ENCODE data around the gene AGFG2. TPM values are rescaled to one million over a fixed set of nuclear protein-coding genes. Genes with fewer than 3 reads are reported as not detected.
"Not testable (repeated sequence)": the region's sequence is repeated elsewhere in the genome, so short reads cannot be mapped to it uniquely, and the experiment has no call there.

AGFG2 gene
- total RNA-seq, 1 donor from 2014 or later = 112 TPM

- H3K9me3 Mint-ChIP-seq = no peaks in the 10 kb centered on the region
- peaks cover 52% of the 10 kb centered on the region for H3K36me3 Mint-ChIP-seq (ENCODE audit: low read depth)
- H3K4me1 Mint-ChIP-seq = peaks cover 68% of the 10 kb centered on the region
- peak overlapping the region; percentile 99 for H3K4me3 Mint-ChIP-seq
- intact Hi-C loops (cut with micrococcal nuclease) = loop anchor here (10.0 kb wide), 1 partner anchor 423 kb away; the partner anchor contains the start of gene MBLAC1
- no peak for DNase-seq
- no peaks in the 10 kb centered on the region for H3K27me3 Mint-ChIP-seq
- peak overlapping the region; percentile 99 for H3K27ac Mint-ChIP-seq
Measured at GRCh38 chr7:100547872-100548271, 8.9 kb downstream of the AGFG2 start.

GRCh38 chr7:100548446-100548845, 9.4 kb downstream of the AGFG2 start:
- Mint-ChIP-seq H3K4me1 (peaks cover 64% of the 10 kb centered on the region), H3K27ac (peak overlapping the region; percentile 99), H3K4me3 (peak overlapping the region; percentile 27), H3K36me3 (ENCODE audit: low read depth) (peaks cover 54% of the 10 kb centered on the region)
- intact Hi-C loops (cut with micrococcal nuclease) = loop anchor here (10.0 kb wide), 1 partner anchor 424 kb away; the partner anchor contains the start of gene MBLAC1
- H3K27me3 Mint-ChIP-seq, DNase-seq, H3K9me3 Mint-ChIP-seq: not testable (repeated sequence)

- H3K36me3 Mint-ChIP-seq (ENCODE audit: low read depth) = peaks cover 68% of the 10 kb centered on the region
- intact Hi-C loops (cut with micrococcal nuclease) = no loop called here
Measured at GRCh38 chr7:100552532-100552931, 13.5 kb downstream of the AGFG2 start.

GRCh38 chr7:100553032-100553431, 14.0 kb downstream of the AGFG2 start:
- DNase-seq = no peak
- peaks cover 28% of the 10 kb centered on the region for H3K4me1 Mint-ChIP-seq
- no peaks in the 10 kb centered on the region for H3K27me3 Mint-ChIP-seq
- no peak overlapping the region for H3K27ac Mint-ChIP-seq
- H3K4me3 Mint-ChIP-seq = no peak overlapping the region
- intact Hi-C loops (cut with micrococcal nuclease) = no loop called here
- peaks cover 65% of the 10 kb centered on the region for H3K36me3 Mint-ChIP-seq (ENCODE audit: low read depth)
- no peaks in the 10 kb centered on the region for H3K9me3 Mint-ChIP-seq

More at GRCh38 chr7:100552532-100552931, 13.5 kb downstream of the AGFG2 start:
- peak overlapping the region; percentile 65 for H3K27ac Mint-ChIP-seq
- peak overlapping the region; percentile 29 for H3K4me3 Mint-ChIP-seq
- H3K4me1 Mint-ChIP-seq = peaks cover 33% of the 10 kb centered on the region
- no peak for DNase-seq
- no peaks in the 10 kb centered on the region for H3K9me3 Mint-ChIP-seq
- no peaks in the 10 kb centered on the region for H3K27me3 Mint-ChIP-seq

- intact Hi-C loops (cut with micrococcal nuclease) = no loop called here
- no peaks in the 10 kb centered on the region for H3K27me3 Mint-ChIP-seq
- peak overlapping the region; percentile 23 for H3K27ac Mint-ChIP-seq
- no peak for DNase-seq
- H3K4me3 Mint-ChIP-seq = no peak overlapping the region
- peaks cover 21% of the 10 kb centered on the region for H3K4me1 Mint-ChIP-seq
- no peaks in the 10 kb centered on the region for H3K9me3 Mint-ChIP-seq
- H3K36me3 Mint-ChIP-seq (ENCODE audit: low read depth) = peaks cover 51% of the 10 kb centered on the region
Measured at GRCh38 chr7:100555701-100556100, 16.7 kb downstream of the AGFG2 start.

GRCh38 chr7:100556541-100556940, 17.5 kb downstream of the AGFG2 start:
- Mint-ChIP-seq H3K4me1 (peaks cover 21% of the 10 kb centered on the region), H3K9me3 (no peaks in the 10 kb centered on the region), H3K36me3 (ENCODE audit: low read depth) (peaks cover 51% of the 10 kb centered on the region), H3K4me3 (no peak overlapping the region), H3K27me3 (no peaks in the 10 kb centered on the region), H3K27ac (peak overlapping the region; percentile 58)
- intact Hi-C loops (cut with micrococcal nuclease) = no loop called here
- no peak for DNase-seq

- intact Hi-C loops (cut with micrococcal nuclease) = loop anchor here (1.0 to 2.0 kb wide), 3 partner anchors 9 to 90 kb away; no protein-coding TSS in a partner anchor
- Mint-ChIP-seq H3K27ac (no peak overlapping the region), H3K9me3 (no peaks in the 10 kb centered on the region), H3K4me3 (no peak overlapping the region), H3K36me3 (ENCODE audit: low read depth) (peaks cover 48% of the 10 kb centered on the region), H3K27me3 (no peaks in the 10 kb centered on the region), H3K4me1 (peaks cover 21% of the 10 kb centered on the region)
- DNase-seq = no peak
Measured at GRCh38 chr7:100559127-100559526, 20.1 kb downstream of the AGFG2 start.

GRCh38 chr7:100561491-100562194, 22.6 kb downstream of the AGFG2 start:
- peaks cover 35% of the 10 kb centered on the region for H3K36me3 Mint-ChIP-seq (ENCODE audit: low read depth)
- no peaks in the 10 kb centered on the region for H3K9me3 Mint-ChIP-seq
- H3K27ac Mint-ChIP-seq = no peak overlapping the region
- no peak for DNase-seq
- no peaks in the 10 kb centered on the region for H3K27me3 Mint-ChIP-seq
- no peak overlapping the region for H3K4me3 Mint-ChIP-seq
- intact Hi-C loops (cut with micrococcal nuclease) = no loop called here
- H3K4me1 Mint-ChIP-seq = peaks cover 13% of the 10 kb centered on the region

- no peak overlapping the region for H3K4me3 Mint-ChIP-seq
- H3K9me3 Mint-ChIP-seq = no peaks in the 10 kb centered on the region
- H3K36me3 Mint-ChIP-seq (ENCODE audit: low read depth) = peaks cover 29% of the 10 kb centered on the region
- peaks cover 13% of the 10 kb centered on the region for H3K4me1 Mint-ChIP-seq
- intact Hi-C loops (cut with micrococcal nuclease) = no loop called here
- no peak for DNase-seq
- no peaks in the 10 kb centered on the region for H3K27me3 Mint-ChIP-seq
- H3K27ac Mint-ChIP-seq = no peak overlapping the region
Measured at GRCh38 chr7:100562195-100563099, 23.4 kb downstream of the AGFG2 start.

- peaks cover 19% of the 10 kb centered on the region for H3K4me1 Mint-ChIP-seq
- H3K9me3 Mint-ChIP-seq = no peaks in the 10 kb centered on the region
- H3K27me3 Mint-ChIP-seq = no peaks in the 10 kb centered on the region
- no peak overlapping the region for H3K27ac Mint-ChIP-seq
- intact Hi-C loops (cut with micrococcal nuclease) = no loop called here
- DNase-seq = no peak
- no peak overlapping the region for H3K4me3 Mint-ChIP-seq
- H3K36me3 Mint-ChIP-seq (ENCODE audit: low read depth) = peaks cover 29% of the 10 kb centered on the region
Measured at GRCh38 chr7:100563100-100563564, 24.1 kb downstream of the AGFG2 start.

GRCh38 chr7:100563809-100564400, 24.9 kb downstream of the AGFG2 start:
- Mint-ChIP-seq H3K27me3 (no peaks in the 10 kb centered on the region), H3K4me3 (no peak overlapping the region), H3K27ac (peak overlapping the region; percentile 3), H3K36me3 (ENCODE audit: low read depth) (peaks cover 29% of the 10 kb centered on the region), H3K4me1 (peaks cover 23% of the 10 kb centered on the region), H3K9me3 (no peaks in the 10 kb centered on the region)
- peak; percentile 95 for DNase-seq
- intact Hi-C loops (cut with micrococcal nuclease) = loop anchor here (1.0 kb wide), 2 partner anchors 126 to 161 kb away; no protein-coding TSS in a partner anchor

GRCh38 chr7:100564405-100564804, 25.4 kb downstream of the AGFG2 start:
- H3K9me3 Mint-ChIP-seq, H3K27ac Mint-ChIP-seq, H3K27me3 Mint-ChIP-seq, DNase-seq, H3K4me3 Mint-ChIP-seq: not testable (repeated sequence)
- Mint-ChIP-seq H3K4me1 (peaks cover 24% of the 10 kb centered on the region), H3K36me3 (ENCODE audit: low read depth) (peaks cover 25% of the 10 kb centered on the region)
- intact Hi-C loops (cut with micrococcal nuclease) = loop anchor here (1.0 kb wide), 2 partner anchors 126 to 161 kb away; no protein-coding TSS in a partner anchor

GRCh38 chr7:100565133-100565571, 26.1 kb downstream of the AGFG2 start:
- intact Hi-C loops (cut with micrococcal nuclease) = no loop called here
- peaks cover 3% of the 10 kb centered on the region for H3K27me3 Mint-ChIP-seq
- DNase-seq = no peak
- H3K36me3 Mint-ChIP-seq (ENCODE audit: low read depth) = peaks cover 23% of the 10 kb centered on the region
- no peak overlapping the region for H3K4me3 Mint-ChIP-seq
- H3K9me3 Mint-ChIP-seq = no peaks in the 10 kb centered on the region
- peaks cover 22% of the 10 kb centered on the region for H3K4me1 Mint-ChIP-seq
- no peak overlapping the region for H3K27ac Mint-ChIP-seq

All from activated CD4-positive, alpha-beta T cell treated with anti-CD3 and anti-CD28 coated beads, Interleukin-2, amount 10 ng/mL, durations not matched to agents 24 days and 14 days (primary cell).